ENCODE measurements around the gene DCAF6.

Gene DCAF6

GRCh38 chr1:168088511-168089325, 152.2 kb downstream of the DCAF6 start:
- Histone ChIP-seq H3K4me1 (ENCODE audit: control insufficient read depth in 1 of 2, insufficient read depth in 2 of 2, low read length in 2 of 2) (peaks cover 0 to 12% of the 10 kb centered on the region in 2 donors), H3K27me3 (ENCODE audit: low read depth, low read length) (no peaks in the 10 kb centered on the region), H3K4me3 (ENCODE audit: low read depth in 1 of 2, low read length in 2 of 2) (no peak overlapping the region), H3K36me3 (ENCODE audit: control insufficient read depth in 1 of 2, insufficient read depth in 2 of 2, low read length in 2 of 2) (peaks cover 0 to 22% of the 10 kb centered on the region in 2 donors), H3K27ac (ENCODE audit: low read length) (no peak overlapping the region), H3K9me3 (ENCODE audit: control insufficient read depth in 1 of 2, low read length in 2 of 2) (no peaks in the 10 kb centered on the region)

- Histone ChIP-seq H3K27ac (ENCODE audit: low read length) (no peak overlapping the region), H3K4me1 (ENCODE audit: control insufficient read depth in 1 of 2, insufficient read depth in 2 of 2, low read length in 2 of 2) (peaks cover 0 to 7% of the 10 kb centered on the region in 2 donors), H3K27me3 (ENCODE audit: low read depth, low read length) (no peaks in the 10 kb centered on the region), H3K9me3 (ENCODE audit: control insufficient read depth in 1 of 2, low read length in 2 of 2) (no peaks in the 10 kb centered on the region), H3K36me3 (ENCODE audit: control insufficient read depth in 1 of 2, insufficient read depth in 2 of 2, low read length in 2 of 2) (peaks cover 0 to 25% of the 10 kb centered on the region in 2 donors), H3K4me3 (ENCODE audit: low read depth in 1 of 2, low read length in 2 of 2) (no peak overlapping the region)
Observed at GRCh38 chr1:168089326-168089978, 153.0 kb downstream of the DCAF6 start.

- H3K27me3 ChIP-seq (ENCODE audit: low read depth, low read length) = no peaks in the 10 kb centered on the region
- no peaks in the 10 kb centered on the region for H3K9me3 ChIP-seq (ENCODE audit: control insufficient read depth in 1 of 2, low read length in 2 of 2)
- peaks cover 0 to 25% of the 10 kb centered on the region in 2 donors for H3K36me3 ChIP-seq (ENCODE audit: control insufficient read depth in 1 of 2, insufficient read depth in 2 of 2, low read length in 2 of 2)
- H3K27ac ChIP-seq (ENCODE audit: low read length) = no peak overlapping the region
- no peak overlapping the region for H3K4me3 ChIP-seq (ENCODE audit: low read depth in 1 of 2, low read length in 2 of 2)
- peaks cover 0 to 2% of the 10 kb centered on the region in 2 donors for H3K4me1 ChIP-seq (ENCODE audit: control insufficient read depth in 1 of 2, insufficient read depth in 2 of 2, low read length in 2 of 2)
Observed at GRCh38 chr1:168089979-168090337, 153.5 kb downstream of the DCAF6 start.

- Histone ChIP-seq H3K27me3 (ENCODE audit: low read depth, low read length) (no peaks in the 10 kb centered on the region), H3K36me3 (ENCODE audit: control insufficient read depth in 1 of 2, insufficient read depth in 2 of 2, low read length in 2 of 2) (peaks cover 0 to 25% of the 10 kb centered on the region in 2 donors), H3K27ac (ENCODE audit: low read length) (no peak overlapping the region), H3K4me3 (ENCODE audit: low read depth in 1 of 2, low read length in 2 of 2) (no peak overlapping the region), H3K9me3 (ENCODE audit: control insufficient read depth in 1 of 2, low read length in 2 of 2) (no peaks in the 10 kb centered on the region), H3K4me1 (ENCODE audit: control insufficient read depth in 1 of 2, insufficient read depth in 2 of 2, low read length in 2 of 2) (no peaks in the 10 kb centered on the region)
Observed at GRCh38 chr1:168090395-168090794, 153.9 kb downstream of the DCAF6 start.

GRCh38 chr1:168091063-168091462, 154.6 kb downstream of the DCAF6 start:
- H3K27ac ChIP-seq (ENCODE audit: low read length) = no peak overlapping the region
- H3K9me3 ChIP-seq (ENCODE audit: control insufficient read depth in 1 of 2, low read length in 2 of 2) = no peaks in the 10 kb centered on the region
- no peaks in the 10 kb centered on the region for H3K4me1 ChIP-seq (ENCODE audit: control insufficient read depth in 1 of 2, insufficient read depth in 2 of 2, low read length in 2 of 2)
- H3K4me3 ChIP-seq (ENCODE audit: low read depth in 1 of 2, low read length in 2 of 2) = no peak overlapping the region
- H3K27me3 ChIP-seq (ENCODE audit: low read depth, low read length) = no peaks in the 10 kb centered on the region
- peaks cover 0 to 26% of the 10 kb centered on the region in 2 donors for H3K36me3 ChIP-seq (ENCODE audit: control insufficient read depth in 1 of 2, insufficient read depth in 2 of 2, low read length in 2 of 2)

GRCh38 chr1:168091720-168092550, 155.5 kb downstream of the DCAF6 start:
- Histone ChIP-seq H3K4me3 (ENCODE audit: low read depth in 1 of 2, low read length in 2 of 2) (no peak overlapping the region), H3K27ac (ENCODE audit: low read length) (no peak overlapping the region), H3K36me3 (ENCODE audit: control insufficient read depth in 1 of 2, insufficient read depth in 2 of 2, low read length in 2 of 2) (peaks cover 0 to 33% of the 10 kb centered on the region in 2 donors), H3K27me3 (ENCODE audit: low read depth, low read length) (no peaks in the 10 kb centered on the region), H3K9me3 (ENCODE audit: control insufficient read depth in 1 of 2, low read length in 2 of 2) (no peaks in the 10 kb centered on the region), H3K4me1 (ENCODE audit: control insufficient read depth in 1 of 2, insufficient read depth in 2 of 2, low read length in 2 of 2) (no peaks in the 10 kb centered on the region)

- Histone ChIP-seq H3K4me1 (ENCODE audit: control insufficient read depth in 1 of 2, insufficient read depth in 2 of 2, low read length in 2 of 2) (no peaks in the 10 kb centered on the region), H3K4me3 (ENCODE audit: low read depth in 1 of 2, low read length in 2 of 2) (no peak overlapping the region), H3K36me3 (ENCODE audit: control insufficient read depth in 1 of 2, insufficient read depth in 2 of 2, low read length in 2 of 2) (peaks cover 0 to 31% of the 10 kb centered on the region in 2 donors), H3K9me3 (ENCODE audit: control insufficient read depth in 1 of 2, low read length in 2 of 2) (no peaks in the 10 kb centered on the region), H3K27me3 (ENCODE audit: low read depth, low read length) (no peaks in the 10 kb centered on the region), H3K27ac (ENCODE audit: low read length) (no peak overlapping the region)
Observed at GRCh38 chr1:168092566-168093355, 156.3 kb downstream of the DCAF6 start.

- Histone ChIP-seq H3K9me3 (ENCODE audit: control insufficient read depth in 1 of 2, low read length in 2 of 2) (no peaks in the 10 kb centered on the region), H3K27me3 (ENCODE audit: low read depth, low read length) (no peaks in the 10 kb centered on the region), H3K27ac (ENCODE audit: low read length) (no peak overlapping the region), H3K4me3 (ENCODE audit: low read depth in 1 of 2, low read length in 2 of 2) (no peak overlapping the region), H3K4me1 (ENCODE audit: control insufficient read depth in 1 of 2, insufficient read depth in 2 of 2, low read length in 2 of 2) (peaks cover 0 to 1% of the 10 kb centered on the region in 2 donors), H3K36me3 (ENCODE audit: control insufficient read depth in 1 of 2, insufficient read depth in 2 of 2, low read length in 2 of 2) (peaks cover 0 to 35% of the 10 kb centered on the region in 2 donors)
Observed at GRCh38 chr1:168093616-168094015, 157.1 kb downstream of the DCAF6 start.

GRCh38 chr1:168095476-168095875, 159.0 kb downstream of the DCAF6 start:
- Histone ChIP-seq H3K4me1 (ENCODE audit: control insufficient read depth in 1 of 2, insufficient read depth in 2 of 2, low read length in 2 of 2) (peaks cover 0 to 12% of the 10 kb centered on the region in 2 donors), H3K4me3 (ENCODE audit: low read depth in 1 of 2, low read length in 2 of 2) (no peak overlapping the region), H3K9me3 (ENCODE audit: control insufficient read depth in 1 of 2, low read length in 2 of 2) (no peaks in the 10 kb centered on the region), H3K27me3 (ENCODE audit: low read depth, low read length) (no peaks in the 10 kb centered on the region), H3K27ac (ENCODE audit: low read length) (no peak overlapping the region), H3K36me3 (ENCODE audit: control insufficient read depth in 1 of 2, insufficient read depth in 2 of 2, low read length in 2 of 2) (peaks cover 0 to 24% of the 10 kb centered on the region in 2 donors)

- Histone ChIP-seq H3K4me1 (ENCODE audit: control insufficient read depth in 1 of 2, insufficient read depth in 2 of 2, low read length in 2 of 2) (peaks cover 0 to 12% of the 10 kb centered on the region in 2 donors), H3K27me3 (ENCODE audit: low read depth, low read length) (no peaks in the 10 kb centered on the region), H3K9me3 (ENCODE audit: control insufficient read depth in 1 of 2, low read length in 2 of 2) (no peaks in the 10 kb centered on the region), H3K27ac (ENCODE audit: low read length) (no peak overlapping the region), H3K4me3 (ENCODE audit: low read depth in 1 of 2, low read length in 2 of 2) (no peak overlapping the region), H3K36me3 (ENCODE audit: control insufficient read depth in 1 of 2, insufficient read depth in 2 of 2, low read length in 2 of 2) (peaks cover 0 to 23% of the 10 kb centered on the region in 2 donors)
Observed at GRCh38 chr1:168096296-168097165, 160.0 kb downstream of the DCAF6 start.
